K562 (cell line): ENCODE measurements around the gene NCAPD2. TPM values are rescaled to one million over a fixed set of nuclear protein-coding genes. Genes with fewer than 3 reads are reported as not detected.

ENCODE experiments used
- ATF7 ChIP-seq: fragments of 450-650 bp; IDR thresholded peaks from 2 replicates; pipeline ENCODE4 v1.7.1; 2014; ENCODE audit warnings: mild to moderate bottlenecking, moderate library complexity
- BCLAF1 ChIP-seq, 2 experiments: fragments of 450-650 bp in 1 of 2; IDR thresholded peaks; 2 replicates each; pipeline ENCODE4 v1.6.1; 2011 to 2017; ENCODE audit warnings: low read depth in 2 of 2, antibody characterized with exemption in 1 of 2, borderline replicate concordance in 1 of 2, low read length in 1 of 2, mild to moderate bottlenecking in 1 of 2, mixed read lengths in 1 of 2; ENCODE audit not compliant: control insufficient read depth in 1 of 2
- BRD4 ChIP-seq: fragments of 200-600 bp; sonication (generic); IDR thresholded peaks from 2 replicates; pipeline ENCODE4 v1.6.1; 2017; ENCODE audit warnings: inconsistent platforms
- E2F4 ChIP-seq: sonication (generic); formaldehyde crosslinking; IDR thresholded peaks from 2 replicates; pipeline ENCODE4 v1.8.0; 2022; ENCODE audit warnings: mild to moderate bottlenecking, low read depth, missing genetic modification reagents
- GTF2F1 ChIP-seq: IDR thresholded peaks from 2 replicates; pipeline ENCODE4 v1.6.1; 2011; ENCODE audit warnings: low read depth, low read length, improper control_type of control experiment
- HINFP ChIP-seq: fragments of 450-650 bp; conservative IDR thresholded peaks from 2 replicates; pipeline ENCODE4 v1.6.1; 2016; ENCODE audit warnings: missing genetic modification characterization, low read depth, mild to moderate bottlenecking, control low read depth, missing compliant biosample characterization
- JUN ChIP-seq, 2 experiments: sonication (generic) in 1 of 2; formaldehyde crosslinking in 1 of 2; IDR thresholded peaks; 2 replicates each; pipeline versions ENCODE4 v1.6.1 to v1.8.0; 2012 to 2022; ENCODE audit warnings: borderline replicate concordance in 2 of 2, mild to moderate bottlenecking in 2 of 2, improper control_type of control experiment in 1 of 2, low read depth in 1 of 2, low read length in 1 of 2, missing genetic modification reagents in 1 of 2
- JUNB ChIP-seq: fragments of 450-650 bp; formaldehyde crosslinking; conservative IDR thresholded peaks from 2 replicates; pipeline ENCODE4 v1.4.0; 2020; ENCODE audit warnings: mild to moderate bottlenecking
- KAT8 ChIP-seq: fragments of 450-650 bp; IDR thresholded peaks from 2 replicates; pipeline ENCODE4 v1.6.1; 2016; ENCODE audit warnings: low read depth, mild to moderate bottlenecking
- KLF1 ChIP-seq: fragments of 450-650 bp; IDR thresholded peaks from 2 replicates; pipeline ENCODE4 v1.6.1; 2016; ENCODE audit warnings: missing genetic modification characterization, missing compliant biosample characterization
- MAFK ChIP-seq: IDR thresholded peaks from 2 replicates; pipeline ENCODE4 v1.6.1; 2011; ENCODE audit warnings: low read length, improper control_type of control experiment
- MITF ChIP-seq: IDR thresholded peaks from 2 replicates; pipeline ENCODE4 v1.6.1; 2014; ENCODE audit warnings: antibody characterized with exemption
- NR4A1 ChIP-seq, 2 experiments: fragments of 250-450 bp in 1 of 2; fragments of 450-650 bp in 1 of 2; sonication (Bioruptor Pico) in 1 of 2; IDR thresholded peaks; 2 replicates each; pipeline versions ENCODE4 v1.4.0 to v1.6.1; 2016 to 2020; ENCODE audit warnings: mild to moderate bottlenecking in 2 of 2, missing compliant biosample characterization in 1 of 2, missing genetic modification characterization in 1 of 2, moderate library complexity in 1 of 2
- RB1 ChIP-seq: fragments of 450-650 bp; IDR thresholded peaks from 2 replicates; pipeline ENCODE4 v1.6.1; 2017; ENCODE audit warnings: low read depth, mild to moderate bottlenecking
- SAP30 ChIP-seq: fragments of 200-600 bp; sonication (generic); IDR thresholded peaks from 2 replicates; pipeline ENCODE4 v1.6.1; 2012; ENCODE audit warnings: borderline replicate concordance, low read depth, mild to moderate bottlenecking, moderate library complexity, low read length, control low read depth, inconsistent platforms; ENCODE audit not compliant: insufficient read depth, poor library complexity, severe bottlenecking
- TBL1XR1 ChIP-seq, 2 experiments: IDR thresholded peaks; 2 replicates each; pipeline ENCODE4 v1.6.1; 2012; ENCODE audit warnings: improper control_type of control experiment in 2 of 2, low read length in 2 of 2, mild to moderate bottlenecking in 1 of 2
- U2AF2 ChIP-seq: fragments of 200-400 bp; formaldehyde crosslinking; optimal IDR thresholded peaks from 2 replicates; pipeline ENCODE3; 2017; ENCODE audit warnings: low read depth, mild to moderate bottlenecking, low read length
- ZFX ChIP-seq: sonication (generic); formaldehyde crosslinking; IDR thresholded peaks from 2 replicates; pipeline ENCODE4 v1.8.0; 2022; ENCODE audit warnings: mild to moderate bottlenecking, missing genetic modification reagents, moderate library complexity
- ZKSCAN1 ChIP-seq: fragments of 150-350 bp; IDR thresholded peaks from 2 replicates; pipeline ENCODE4 v1.6.1; 2016; ENCODE audit warnings: low read depth, low read length
- ZNF830 ChIP-seq: fragments of 250-450 bp; sonication (Bioruptor Pico); IDR thresholded peaks from 2 replicates; pipeline ENCODE4 v1.5.0; 2021; ENCODE audit warnings: mild to moderate bottlenecking
- polyA plus RNA-seq, 8 experiments: library from polyadenylated mRNA; depleted of rRNA in 4 of 8; stranded (reverse) in 5 of 8; unstranded in 3 of 8; fragments of >200 nt; fragmentation: Nextera tagmentation in 2 of 8; fragmentation: Illumina TruSeq in 1 of 8; extraction: Ambion mirVana in 2 of 8; extraction: Trizol in 1 of 8; gene quantifications; 2 replicates each; pipeline versions ENCODE4 v1.2.1 to v1.2.3, GENCODE V29; 2011 to 2014; ENCODE audit warnings: inconsistent platforms in 1 of 8, missing spikeins in 1 of 8
- total RNA-seq, 7 experiments: library from RNA; depleted of rRNA in 6 of 7; stranded (reverse); fragments of >200 nt in 6 of 7; fragmentation: Illumina TruSeq in 2 of 7; extraction: Trizol in 2 of 7; gene quantifications; 2 replicates each; pipeline versions ENCODE4 v1.2.1 to v1.2.3, GENCODE V29; 2011 to 2021; ENCODE audit warnings: low replicate concordance in 1 of 7

NCAPD2 gene
- total and polyA plus RNA-seq, 9 of the 15 experiments (the other 6 are each of a cell fraction or from before 2014, with no cell fraction given), result 16.9 to 93.7 (median 68.3) TPM

- TF ChIP-seq BCLAF1 (IDR thresholded peaks at IDR 0.05; ENCODE audit: borderline replicate concordance in 1 of 2, control insufficient read depth in 1 of 2, low read depth in 2 of 2, low read length in 1 of 2) (0 out of 4 replicates have a peak, but pooled peaks of 1 of the 2 experiments have one; percentile 16), MITF (no peak), KAT8 (no peak), RB1 (peak; percentile 10; the same call in 1 of the 2 replicates), TBL1XR1 (IDR thresholded peaks at IDR 0.05; ENCODE audit: low read length in 2 of 2) (no peak), JUN (IDR thresholded peaks at IDR 0.05; ENCODE audit: borderline replicate concordance, low read depth, low read length) (no peak), JUN (CRISPR knock-in tag; IDR thresholded peaks at IDR 0.05; ENCODE audit: borderline replicate concordance) (no peak), JUNB (CRISPR knock-in tag) (no peak), GTF2F1 (no peak), U2AF2 (no peak), ATF7 (peak; percentile 38; the same call in 1 of the 2 replicates), ZNF830 (CRISPR knock-in tag) (no peak), ZFX (CRISPR knock-in tag) (no peak), SAP30 (peak; percentile 61), MAFK (0 out of 2 replicates have a peak, but pooled peaks have one; percentile 12), E2F4 (CRISPR knock-in tag) (peak; percentile 85; the same call in 1 of the 2 replicates), ZKSCAN1 (no peak), NR4A1 (CRISPR knock-in tag; IDR thresholded peaks at IDR 0.05) (no peak), NR4A1 (tag; IDR thresholded peaks at IDR 0.05) (no peak), KLF1 (tag) (no peak), HINFP (tag) (no peak), BRD4 (no peak)
Measured at GRCh38 chr12:6534945-6535696, 41.2 kb downstream of the NCAPD2 start (continued).
